H9 (cell line): ENCODE results near the gene LMNTD2. TPM values are rescaled to one million over a fixed set of nuclear protein-coding genes. Genes with fewer than 3 reads are reported as not detected.

ENCODE experiments used
- DNase-seq: peaks from one replicate; pipeline ENCODE4 v3.0.0-alpha.2; 2017
- H2AFZ ChIP-seq: one replicate; pipeline ENCODE4 v1.6.1; 2013; ENCODE audit warnings: mild to moderate bottlenecking, low read length, control low read depth, moderate library complexity
- H2AK5ac ChIP-seq: 2 replicates; pipeline ENCODE4 v1.6.1; 2013; ENCODE audit warnings: low read length, control low read depth, mixed read lengths; ENCODE audit not compliant: insufficient read length
- H2BK120ac ChIP-seq: one replicate; pipeline ENCODE4 v1.6.1; 2013; ENCODE audit warnings: low read depth, mild to moderate bottlenecking, low read length, control low read depth, inconsistent platforms; ENCODE audit not compliant: poor library complexity, severe bottlenecking
- H2BK12ac ChIP-seq: 2 replicates; pipeline ENCODE4 v1.6.1; 2013; ENCODE audit warnings: low read length, control low read depth, mixed read lengths, low read depth; ENCODE audit not compliant: insufficient read length
- H2BK15ac ChIP-seq: 2 replicates; pipeline ENCODE4 v1.6.1; 2013; ENCODE audit warnings: low read depth, low read length, control low read depth
- H2BK20ac ChIP-seq: one replicate; pipeline ENCODE4 v1.6.1; 2013; ENCODE audit warnings: low read depth, mild to moderate bottlenecking, low read length, control low read depth, inconsistent platforms; ENCODE audit not compliant: poor library complexity, severe bottlenecking
- H2BK5ac ChIP-seq: 2 replicates; pipeline ENCODE4 v1.6.1; 2013; ENCODE audit warnings: low read length, control low read depth, mixed read lengths; ENCODE audit not compliant: insufficient read length
- H3K14ac ChIP-seq: 2 replicates; pipeline ENCODE4 v1.6.1; 2013; ENCODE audit warnings: low read length, control low read depth; ENCODE audit not compliant: insufficient read depth
- H3K18ac ChIP-seq: 2 replicates; pipeline ENCODE4 v1.6.1; 2013; ENCODE audit warnings: low read depth, mild to moderate bottlenecking, mixed read lengths, low read length, control low read depth; ENCODE audit not compliant: insufficient read length
- H3K23ac ChIP-seq: 2 replicates; pipeline ENCODE4 v1.6.1; 2013; ENCODE audit warnings: low read length, control low read depth, mixed read lengths, low read depth; ENCODE audit not compliant: insufficient read length
- H3K23me2 ChIP-seq: 2 replicates; pipeline ENCODE4 v1.6.1; 2013; ENCODE audit warnings: low read depth, mild to moderate bottlenecking, mixed read lengths, low read length, control low read depth; ENCODE audit not compliant: insufficient read length, poor library complexity, severe bottlenecking
- H3K27ac ChIP-seq: 2 replicates; pipeline ENCODE4 v1.5.1; 2013; ENCODE audit warnings: low read length, control low read depth, mixed read lengths, low read depth; ENCODE audit not compliant: insufficient read length
- H3K27me3 ChIP-seq: 2 replicates; pipeline ENCODE4 v1.6.1; 2013; ENCODE audit warnings: low read length, control low read depth, inconsistent platforms; ENCODE audit not compliant: insufficient read depth
- H3K4ac ChIP-seq: 2 replicates; pipeline ENCODE4 v1.6.1; 2013; ENCODE audit warnings: low read depth, mild to moderate bottlenecking, control low read depth, inconsistent platforms, low read length, moderate library complexity
- H3K4me1 ChIP-seq: 2 replicates; pipeline ENCODE4 v1.6.1; 2013; ENCODE audit warnings: low read length, control low read depth, inconsistent platforms; ENCODE audit not compliant: insufficient read depth
- H3K4me2 ChIP-seq: 2 replicates; pipeline ENCODE4 v1.6.1; 2013; ENCODE audit warnings: low read length, control low read depth, mixed read lengths; ENCODE audit not compliant: insufficient read length, insufficient read depth
- H3K56ac ChIP-seq: 2 replicates; pipeline ENCODE4 v1.6.1; 2013; ENCODE audit warnings: low read depth, mild to moderate bottlenecking, mixed read lengths, low read length, control low read depth; ENCODE audit not compliant: insufficient read length
- H3K79me1 ChIP-seq: 2 replicates; pipeline ENCODE4 v1.6.1; 2013; ENCODE audit warnings: low read depth, mild to moderate bottlenecking, moderate library complexity, low read length, control low read depth, inconsistent platforms; ENCODE audit not compliant: insufficient read depth, poor library complexity, severe bottlenecking
- H3K79me2 ChIP-seq: 2 replicates; pipeline ENCODE4 v1.6.1; 2013; ENCODE audit warnings: low read length, control low read depth, inconsistent platforms; ENCODE audit not compliant: insufficient read depth
- H3K9ac ChIP-seq: 2 replicates; pipeline ENCODE4 v1.6.1; 2013; ENCODE audit warnings: low read length, control low read depth, mixed read lengths; ENCODE audit not compliant: insufficient read length; ENCODE audit errors: extremely low read depth
- H3K9me3 ChIP-seq: one replicate; pipeline ENCODE4 v1.6.1; 2013; ENCODE audit warnings: low read depth, low read length, inconsistent platforms; ENCODE audit not compliant: control insufficient read depth
- H3T11ph ChIP-seq: one replicate; pipeline ENCODE4 v1.6.1; 2013; ENCODE audit warnings: mild to moderate bottlenecking, low read length, control low read depth, inconsistent platforms
- H4K20me1 ChIP-seq: one replicate; pipeline ENCODE4 v1.6.1; 2013; ENCODE audit not compliant: control insufficient read depth, insufficient read length, insufficient read depth
- H4K5ac ChIP-seq: 2 replicates; pipeline ENCODE4 v1.6.1; 2013; ENCODE audit warnings: low read depth, mild to moderate bottlenecking, mixed read lengths, low read length, control low read depth; ENCODE audit not compliant: insufficient read length
- H4K8ac ChIP-seq: replicated peaks from 2 replicates; pipeline ENCODE4 v1.6.1; 2013; ENCODE audit warnings: low read length, control low read depth, mixed read lengths, low read depth; ENCODE audit not compliant: insufficient read length
- H4K91ac ChIP-seq: 2 replicates; pipeline ENCODE4 v1.6.1; 2013; ENCODE audit warnings: low read depth, mild to moderate bottlenecking, moderate library complexity, mixed read lengths, low read length, control low read depth; ENCODE audit not compliant: insufficient read length
- H3K27ac Mint-ChIP-seq, 3 experiments: 2 replicates in 2 of 3; 3 replicates in 1 of 3; pipeline ENCODE4 v1.8.0; 2020 to 2021; ENCODE audit warnings: mixed read lengths in 3 of 3, mild to moderate bottlenecking in 1 of 3, moderate library complexity in 1 of 3
- H3K27me3 Mint-ChIP-seq: 2 replicates; pipeline ENCODE4 v1.8.0; 2021; ENCODE audit warnings: low read depth, mild to moderate bottlenecking, moderate library complexity, mixed read lengths
- H3K36me3 Mint-ChIP-seq, 3 experiments: 2 replicates in 2 of 3; 3 replicates in 1 of 3; pipeline ENCODE4 v1.8.0; 2020 to 2021; ENCODE audit warnings: low read depth in 3 of 3, mixed read lengths in 3 of 3; ENCODE audit not compliant: insufficient read depth in 1 of 3
- H3K4me1 Mint-ChIP-seq, 2 experiments: 2 replicates each; pipeline ENCODE4 v1.8.0; 2020; ENCODE audit warnings: mixed read lengths in 2 of 2
- H3K4me3 Mint-ChIP-seq, 2 experiments: 2 replicates in 1 of 2; 3 replicates in 1 of 2; pipeline ENCODE4 v1.8.0; 2020 to 2021; ENCODE audit warnings: mild to moderate bottlenecking in 2 of 2, mixed read lengths in 2 of 2, moderate library complexity in 1 of 2
- H3K9me3 Mint-ChIP-seq, 2 experiments: 2 replicates in 1 of 2; 3 replicates in 1 of 2; pipeline ENCODE4 v1.8.0; 2020; ENCODE audit warnings: mild to moderate bottlenecking in 2 of 2, mixed read lengths in 2 of 2, moderate library complexity in 1 of 2
- CTCF ChIP-seq: fragments of 200-600 bp; sonication (generic); conservative IDR thresholded peaks from 3 replicates; pipeline ENCODE4 v1.8.0; 2021; ENCODE audit warnings: antibody characterized with exemption, mild to moderate bottlenecking
- WGBS: extraction: QIAGEN DNeasy Blood & Tissue Kit; methylation state at CpG from one replicate; pipeline ENCODE4 v1.1.7; 2013; ENCODE audit warnings: missing lambda C conversion rate, low lambda C conversion rate, mixed read lengths; ENCODE audit not compliant: insufficient read length; ENCODE audit errors: extremely low coverage; 5-methylcytosine and 5-hydroxymethylcytosine counted together
- total RNA-seq: library from RNA; stranded (reverse); gene quantifications from 2 replicates; pipeline ENCODE4 v1.2.1, GENCODE V29; 2021

Gene LMNTD2
- total RNA-seq, 1 experiment from 2014 or later = 4.7 TPM

DNA sequence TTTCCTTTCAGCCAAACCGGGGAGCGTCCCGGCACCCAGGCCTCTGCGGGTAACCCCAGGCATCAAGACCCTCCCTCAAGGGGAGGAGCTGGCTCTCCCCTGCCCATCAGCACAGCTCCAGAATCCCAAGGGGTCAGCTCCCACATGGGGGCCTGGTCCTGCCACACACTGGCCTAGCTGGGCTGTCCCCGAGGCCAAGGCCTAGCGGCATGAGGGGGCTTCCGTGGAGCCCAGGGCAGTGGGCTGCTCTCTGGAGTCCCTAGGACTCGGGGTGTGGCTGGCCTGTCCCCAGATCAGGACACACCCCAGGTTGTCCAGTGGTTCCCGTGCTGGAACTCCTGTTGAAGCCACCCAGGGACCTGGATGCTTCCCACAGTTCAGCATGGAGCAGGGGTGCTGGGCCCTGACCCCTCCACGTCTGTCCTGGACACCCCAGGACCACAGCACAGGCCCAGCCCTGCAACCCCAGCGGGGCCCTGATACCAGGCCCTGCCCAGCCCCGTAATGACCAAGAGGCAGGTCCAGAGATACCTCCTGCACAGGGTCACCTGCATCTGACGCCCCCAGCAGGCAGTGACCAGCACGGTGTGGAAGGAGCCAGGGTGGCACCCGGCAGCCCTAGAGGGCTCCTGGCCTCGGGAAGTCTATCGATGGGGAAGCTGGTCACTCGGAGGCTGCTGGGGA is 30.7 kb downstream of the LMNTD2 start:
- Histone ChIP-seq H2BK5ac (no peak overlapping the region), H3K14ac (no peak overlapping the region), H3K4ac (no peak overlapping the region), H3K4me2 (no peak overlapping the region), H2BK120ac (no peak overlapping the region), H3T11ph (no peak overlapping the region), H3K79me2 (no peaks in the 10 kb centered on the region), H2BK20ac (no peak overlapping the region), H2BK12ac (no peak overlapping the region), H2AK5ac (no peak overlapping the region), H2AFZ (no peak overlapping the region), H3K27me3 (no peaks in the 10 kb centered on the region), H3K9me3 (no peaks in the 10 kb centered on the region), H3K9ac (no peak overlapping the region), H2BK15ac (no peak overlapping the region; the same call in 1 of the 2 replicates), H4K5ac (no peak overlapping the region), H3K23ac (no peak overlapping the region), H4K20me1 (no peaks in the 10 kb centered on the region), H3K27ac (no peak overlapping the region), H4K8ac (no peak overlapping the region), H4K91ac (no peak overlapping the region), H3K18ac (no peak overlapping the region), H3K79me1 (no peaks in the 10 kb centered on the region), H3K4me1 (no peaks in the 10 kb centered on the region), H3K23me2 (peaks cover 4% of the 10 kb centered on the region), H3K56ac (no peak overlapping the region)
- WGBS = no CpG with 5 or more reads among the region's 18 CpGs
- H3K4me1 Mint-ChIP-seq = no peaks in the 10 kb centered on the region
- DNase-seq = no peak
- peak overlapping the region in 1 of 2 experiments; percentile 35; a peak in 1 of 5 replicates for H3K4me3 Mint-ChIP-seq
- peaks cover 5 to 18% (median 10%) of the 10 kb centered on the region in 3 experiments; a peak in 5 of 7 replicates for H3K36me3 Mint-ChIP-seq
- H3K27ac Mint-ChIP-seq = no peak overlapping the region; a peak in 1 of 7 replicates
- peaks cover 2% of the 10 kb centered on the region for H3K27me3 Mint-ChIP-seq
- no peaks in the 10 kb centered on the region for H3K9me3 Mint-ChIP-seq
- no peak for TF ChIP-seq CTCF
